H9 (cell line): Measurements from ENCODE around the gene DLG2. TPM values are rescaled to one million over a fixed set of nuclear protein-coding genes. Genes with fewer than 3 reads are reported as not detected.

Experiments
- DNase-seq: peaks from one replicate; pipeline ENCODE4 v3.0.0-alpha.2; 2017
- H2AFZ ChIP-seq: one replicate; pipeline ENCODE4 v1.6.1; 2013; ENCODE audit warnings: mild to moderate bottlenecking, low read length, control low read depth, moderate library complexity
- H2AK5ac ChIP-seq: 2 replicates; pipeline ENCODE4 v1.6.1; 2013; ENCODE audit warnings: low read length, control low read depth, mixed read lengths; ENCODE audit not compliant: insufficient read length
- H2BK120ac ChIP-seq: one replicate; pipeline ENCODE4 v1.6.1; 2013; ENCODE audit warnings: low read depth, mild to moderate bottlenecking, low read length, control low read depth, inconsistent platforms; ENCODE audit not compliant: poor library complexity, severe bottlenecking
- H2BK12ac ChIP-seq: 2 replicates; pipeline ENCODE4 v1.6.1; 2013; ENCODE audit warnings: low read length, control low read depth, mixed read lengths, low read depth; ENCODE audit not compliant: insufficient read length
- H2BK15ac ChIP-seq: 2 replicates; pipeline ENCODE4 v1.6.1; 2013; ENCODE audit warnings: low read depth, low read length, control low read depth
- H2BK20ac ChIP-seq: one replicate; pipeline ENCODE4 v1.6.1; 2013; ENCODE audit warnings: low read depth, mild to moderate bottlenecking, low read length, control low read depth, inconsistent platforms; ENCODE audit not compliant: poor library complexity, severe bottlenecking
- H2BK5ac ChIP-seq: 2 replicates; pipeline ENCODE4 v1.6.1; 2013; ENCODE audit warnings: low read length, control low read depth, mixed read lengths; ENCODE audit not compliant: insufficient read length
- H3K14ac ChIP-seq: 2 replicates; pipeline ENCODE4 v1.6.1; 2013; ENCODE audit warnings: low read length, control low read depth; ENCODE audit not compliant: insufficient read depth
- H3K18ac ChIP-seq: 2 replicates; pipeline ENCODE4 v1.6.1; 2013; ENCODE audit warnings: low read depth, mild to moderate bottlenecking, mixed read lengths, low read length, control low read depth; ENCODE audit not compliant: insufficient read length
- H3K23ac ChIP-seq: 2 replicates; pipeline ENCODE4 v1.6.1; 2013; ENCODE audit warnings: low read length, control low read depth, mixed read lengths, low read depth; ENCODE audit not compliant: insufficient read length
- H3K23me2 ChIP-seq: 2 replicates; pipeline ENCODE4 v1.6.1; 2013; ENCODE audit warnings: low read depth, mild to moderate bottlenecking, mixed read lengths, low read length, control low read depth; ENCODE audit not compliant: insufficient read length, poor library complexity, severe bottlenecking
- H3K27ac ChIP-seq: 2 replicates; pipeline ENCODE4 v1.5.1; 2013; ENCODE audit warnings: low read length, control low read depth, mixed read lengths, low read depth; ENCODE audit not compliant: insufficient read length
- H3K27me3 ChIP-seq: 2 replicates; pipeline ENCODE4 v1.6.1; 2013; ENCODE audit warnings: low read length, control low read depth, inconsistent platforms; ENCODE audit not compliant: insufficient read depth
- H3K4ac ChIP-seq: 2 replicates; pipeline ENCODE4 v1.6.1; 2013; ENCODE audit warnings: low read depth, mild to moderate bottlenecking, control low read depth, inconsistent platforms, low read length, moderate library complexity
- H3K4me1 ChIP-seq: 2 replicates; pipeline ENCODE4 v1.6.1; 2013; ENCODE audit warnings: low read length, control low read depth, inconsistent platforms; ENCODE audit not compliant: insufficient read depth
- H3K4me2 ChIP-seq: 2 replicates; pipeline ENCODE4 v1.6.1; 2013; ENCODE audit warnings: low read length, control low read depth, mixed read lengths; ENCODE audit not compliant: insufficient read length, insufficient read depth
- H3K56ac ChIP-seq: 2 replicates; pipeline ENCODE4 v1.6.1; 2013; ENCODE audit warnings: low read depth, mild to moderate bottlenecking, mixed read lengths, low read length, control low read depth; ENCODE audit not compliant: insufficient read length
- H3K79me1 ChIP-seq: 2 replicates; pipeline ENCODE4 v1.6.1; 2013; ENCODE audit warnings: low read depth, mild to moderate bottlenecking, moderate library complexity, low read length, control low read depth, inconsistent platforms; ENCODE audit not compliant: insufficient read depth, poor library complexity, severe bottlenecking
- H3K79me2 ChIP-seq: 2 replicates; pipeline ENCODE4 v1.6.1; 2013; ENCODE audit warnings: low read length, control low read depth, inconsistent platforms; ENCODE audit not compliant: insufficient read depth
- H3K9ac ChIP-seq: 2 replicates; pipeline ENCODE4 v1.6.1; 2013; ENCODE audit warnings: low read length, control low read depth, mixed read lengths; ENCODE audit not compliant: insufficient read length; ENCODE audit errors: extremely low read depth
- H3K9me3 ChIP-seq: one replicate; pipeline ENCODE4 v1.6.1; 2013; ENCODE audit warnings: low read depth, low read length, inconsistent platforms; ENCODE audit not compliant: control insufficient read depth
- H3T11ph ChIP-seq: one replicate; pipeline ENCODE4 v1.6.1; 2013; ENCODE audit warnings: mild to moderate bottlenecking, low read length, control low read depth, inconsistent platforms
- H4K20me1 ChIP-seq: one replicate; pipeline ENCODE4 v1.6.1; 2013; ENCODE audit not compliant: control insufficient read depth, insufficient read length, insufficient read depth
- H4K5ac ChIP-seq: 2 replicates; pipeline ENCODE4 v1.6.1; 2013; ENCODE audit warnings: low read depth, mild to moderate bottlenecking, mixed read lengths, low read length, control low read depth; ENCODE audit not compliant: insufficient read length
- H4K8ac ChIP-seq: replicated peaks from 2 replicates; pipeline ENCODE4 v1.6.1; 2013; ENCODE audit warnings: low read length, control low read depth, mixed read lengths, low read depth; ENCODE audit not compliant: insufficient read length
- H4K91ac ChIP-seq: 2 replicates; pipeline ENCODE4 v1.6.1; 2013; ENCODE audit warnings: low read depth, mild to moderate bottlenecking, moderate library complexity, mixed read lengths, low read length, control low read depth; ENCODE audit not compliant: insufficient read length
- H3K27ac Mint-ChIP-seq, 3 experiments: 2 replicates in 2 of 3; 3 replicates in 1 of 3; pipeline ENCODE4 v1.8.0; 2020 to 2021; ENCODE audit warnings: mixed read lengths in 3 of 3, mild to moderate bottlenecking in 1 of 3, moderate library complexity in 1 of 3
- H3K27me3 Mint-ChIP-seq: 2 replicates; pipeline ENCODE4 v1.8.0; 2021; ENCODE audit warnings: low read depth, mild to moderate bottlenecking, moderate library complexity, mixed read lengths
- H3K36me3 Mint-ChIP-seq, 3 experiments: 2 replicates in 2 of 3; 3 replicates in 1 of 3; pipeline ENCODE4 v1.8.0; 2020 to 2021; ENCODE audit warnings: low read depth in 3 of 3, mixed read lengths in 3 of 3; ENCODE audit not compliant: insufficient read depth in 1 of 3
- H3K4me1 Mint-ChIP-seq, 2 experiments: 2 replicates each; pipeline ENCODE4 v1.8.0; 2020; ENCODE audit warnings: mixed read lengths in 2 of 2
- H3K4me3 Mint-ChIP-seq, 2 experiments: 2 replicates in 1 of 2; 3 replicates in 1 of 2; pipeline ENCODE4 v1.8.0; 2020 to 2021; ENCODE audit warnings: mild to moderate bottlenecking in 2 of 2, mixed read lengths in 2 of 2, moderate library complexity in 1 of 2
- H3K9me3 Mint-ChIP-seq, 2 experiments: 2 replicates in 1 of 2; 3 replicates in 1 of 2; pipeline ENCODE4 v1.8.0; 2020; ENCODE audit warnings: mild to moderate bottlenecking in 2 of 2, mixed read lengths in 2 of 2, moderate library complexity in 1 of 2
- total RNA-seq: library from RNA; stranded (reverse); gene quantifications from 2 replicates; pipeline ENCODE4 v1.2.1, GENCODE V29; 2021
- TF ChIP-seq, protein P1 (sequence below): fragments of 200-600 bp; sonication (generic); conservative IDR thresholded peaks from 3 replicates; pipeline ENCODE4 v1.8.0; 2021; ENCODE audit warnings: antibody characterized with exemption, mild to moderate bottlenecking

The DLG2 gene
- total RNA-seq, 1 experiment from 2014 or later, result 8.0 TPM

DNA sequence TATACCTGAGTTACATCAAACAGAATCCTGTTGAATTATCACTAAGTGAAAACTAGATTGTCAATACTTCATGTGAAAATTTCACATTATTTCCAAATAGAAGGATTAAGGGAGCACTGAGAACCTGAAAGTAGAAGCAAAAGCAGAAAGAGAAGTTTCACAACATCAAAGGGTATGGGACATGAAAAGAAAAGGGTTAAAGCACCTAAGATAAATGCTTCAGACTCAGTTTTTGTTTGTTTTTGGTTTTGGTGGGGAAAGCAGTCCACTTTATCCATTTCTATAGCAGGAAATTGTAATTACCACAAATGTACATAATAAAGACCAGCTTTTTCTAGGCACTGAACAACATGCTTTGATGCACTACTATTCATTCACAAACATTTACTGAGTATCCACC lies 1271.2 kb downstream of the DLG2 start:
- H3K4me3 Mint-ChIP-seq, result no peak overlapping the region
- Histone ChIP-seq H2AFZ (no peak overlapping the region), H3K9me3 (no peaks in the 10 kb centered on the region), H3K23ac (no peak overlapping the region), H3K4me2 (no peak overlapping the region), H3K79me2 (no peaks in the 10 kb centered on the region), H3K4ac (no peak overlapping the region), H2BK20ac (no peak overlapping the region), H2AK5ac (no peak overlapping the region), H3K4me1 (no peaks in the 10 kb centered on the region), H2BK12ac (no peak overlapping the region), H3K27ac (no peak overlapping the region), H3K9ac (no peak overlapping the region), H4K20me1 (no peaks in the 10 kb centered on the region), H2BK5ac (no peak overlapping the region), H3K79me1 (no peaks in the 10 kb centered on the region), H4K8ac (no peak overlapping the region), H4K5ac (no peak overlapping the region), H3K18ac (no peak overlapping the region), H3T11ph (no peak overlapping the region), H3K14ac (no peak overlapping the region), H3K23me2 (no peaks in the 10 kb centered on the region), H3K56ac (no peak overlapping the region), H4K91ac (no peak overlapping the region), H3K27me3 (no peaks in the 10 kb centered on the region), H2BK120ac (no peak overlapping the region), H2BK15ac (no peak overlapping the region)
- no peak overlapping the region for H3K27ac Mint-ChIP-seq
- TF ChIP-seq, protein P1, sequence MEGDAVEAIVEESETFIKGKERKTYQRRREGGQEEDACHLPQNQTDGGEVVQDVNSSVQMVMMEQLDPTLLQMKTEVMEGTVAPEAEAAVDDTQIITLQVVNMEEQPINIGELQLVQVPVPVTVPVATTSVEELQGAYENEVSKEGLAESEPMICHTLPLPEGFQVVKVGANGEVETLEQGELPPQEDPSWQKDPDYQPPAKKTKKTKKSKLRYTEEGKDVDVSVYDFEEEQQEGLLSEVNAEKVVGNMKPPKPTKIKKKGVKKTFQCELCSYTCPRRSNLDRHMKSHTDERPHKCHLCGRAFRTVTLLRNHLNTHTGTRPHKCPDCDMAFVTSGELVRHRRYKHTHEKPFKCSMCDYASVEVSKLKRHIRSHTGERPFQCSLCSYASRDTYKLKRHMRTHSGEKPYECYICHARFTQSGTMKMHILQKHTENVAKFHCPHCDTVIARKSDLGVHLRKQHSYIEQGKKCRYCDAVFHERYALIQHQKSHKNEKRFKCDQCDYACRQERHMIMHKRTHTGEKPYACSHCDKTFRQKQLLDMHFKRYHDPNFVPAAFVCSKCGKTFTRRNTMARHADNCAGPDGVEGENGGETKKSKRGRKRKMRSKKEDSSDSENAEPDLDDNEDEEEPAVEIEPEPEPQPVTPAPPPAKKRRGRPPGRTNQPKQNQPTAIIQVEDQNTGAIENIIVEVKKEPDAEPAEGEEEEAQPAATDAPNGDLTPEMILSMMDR, result no peak
- no peaks in the 10 kb centered on the region for H3K9me3 Mint-ChIP-seq
- peaks cover 8 to 11% of the 10 kb centered on the region in 2 experiments for H3K4me1 Mint-ChIP-seq
- H3K36me3 Mint-ChIP-seq, result no peaks in the 10 kb centered on the region
- H3K27me3 Mint-ChIP-seq, result no peaks in the 10 kb centered on the region; the same call in 1 of the 2 replicates
- no peak for DNase-seq
